ACC112 (cell line): Measurements from ENCODE around the gene HERC2.
"Not testable (repeated sequence)": the region's sequence is repeated elsewhere in the genome, so short reads cannot be mapped to it uniquely, and the experiment has no call there.

Experiments used
- H2AFZ ChIP-seq: fragments of 200-600 bp; sonication (generic); one replicate; pipeline ENCODE4 v1.6.0; 2017; ENCODE audit warnings: antibody characterized with exemption, low read length; ENCODE audit not compliant: unreplicated experiment
- H3K27ac ChIP-seq: fragments of 200-600 bp; sonication (generic); 2 replicates; pipeline ENCODE4 v1.5.1; 2014; ENCODE audit warnings: low read depth, mild to moderate bottlenecking, antibody characterized with exemption, low read length, moderate library complexity
- H3K27me3 ChIP-seq: fragments of 200-600 bp; sonication (generic); 2 replicates; pipeline ENCODE4 v1.6.1; 2014; ENCODE audit warnings: mild to moderate bottlenecking, antibody characterized with exemption, low read length, moderate library complexity, mixed read lengths; ENCODE audit not compliant: insufficient read depth
- H3K36me3 ChIP-seq: fragments of 200-600 bp; sonication (generic); 2 replicates; pipeline ENCODE4 v1.6.1; 2016; ENCODE audit warnings: mild to moderate bottlenecking, antibody characterized with exemption, low read length, moderate library complexity, mixed read lengths; ENCODE audit not compliant: insufficient read depth
- H3K4me1 ChIP-seq: fragments of 200-600 bp; sonication (generic); one replicate; pipeline ENCODE4 v1.6.1; 2016; ENCODE audit warnings: low read length, mixed read lengths; ENCODE audit not compliant: insufficient read depth, unreplicated experiment, control insufficient read depth
- H3K4me3 ChIP-seq: fragments of 200-600 bp; sonication (generic); 2 replicates; pipeline ENCODE4 v1.5.1; 2014; ENCODE audit warnings: mild to moderate bottlenecking, low read depth, low read length
- H3K79me2 ChIP-seq: fragments of 200-600 bp; sonication (generic); one replicate; pipeline ENCODE4 v1.6.0; 2016; ENCODE audit warnings: low read length; ENCODE audit not compliant: control insufficient read depth, unreplicated experiment, insufficient read depth

The HERC2 gene

GRCh38 chr15:28181366-28181765 is 140.6 kb downstream of the HERC2 start:
- H2AFZ ChIP-seq: no peak overlapping the region
- H3K4me3 ChIP-seq: no peak overlapping the region
- no peaks in the 10 kb centered on the region for H3K4me1 ChIP-seq
- H3K27me3 ChIP-seq: no peaks in the 10 kb centered on the region
- no peak overlapping the region for H3K27ac ChIP-seq
- peaks cover 25% of the 10 kb centered on the region for H3K36me3 ChIP-seq
- no peaks in the 10 kb centered on the region for H3K79me2 ChIP-seq

GRCh38 chr15:28179270-28179669 is 142.7 kb downstream of the HERC2 start:
- Histone ChIP-seq H3K27me3 (no peaks in the 10 kb centered on the region), H2AFZ (no peak overlapping the region), H3K36me3 (peaks cover 14% of the 10 kb centered on the region), H3K4me1 (no peaks in the 10 kb centered on the region), H3K4me3 (no peak overlapping the region), H3K27ac (no peak overlapping the region), H3K79me2 (no peaks in the 10 kb centered on the region)

GRCh38 chr15:28178727-28179126 is 143.3 kb downstream of the HERC2 start:
- H3K4me1 ChIP-seq: no peaks in the 10 kb centered on the region
- H3K36me3 ChIP-seq: peaks cover 14% of the 10 kb centered on the region
- H3K79me2 ChIP-seq: no peaks in the 10 kb centered on the region
- no peaks in the 10 kb centered on the region for H3K27me3 ChIP-seq
- no peak overlapping the region for H2AFZ ChIP-seq
- no peak overlapping the region for H3K4me3 ChIP-seq
- no peak overlapping the region for H3K27ac ChIP-seq

GRCh38 chr15:28178290-28178689 is 143.7 kb downstream of the HERC2 start:
- Histone ChIP-seq H3K4me3 (no peak overlapping the region), H3K79me2 (no peaks in the 10 kb centered on the region), H3K27ac (no peak overlapping the region), H3K27me3 (no peaks in the 10 kb centered on the region), H2AFZ (no peak overlapping the region), H3K4me1 (no peaks in the 10 kb centered on the region), H3K36me3 (peaks cover 14% of the 10 kb centered on the region)

- Histone ChIP-seq H3K79me2 (no peaks in the 10 kb centered on the region), H3K4me3 (no peak overlapping the region), H3K36me3 (peaks cover 24% of the 10 kb centered on the region), H3K27me3 (no peaks in the 10 kb centered on the region), H3K27ac (no peak overlapping the region), H2AFZ (no peak overlapping the region), H3K4me1 (no peaks in the 10 kb centered on the region)
These were observed 152.6 kb downstream of the HERC2 start for GRCh38 chr15:28169366-28169765.

- peaks cover 24% of the 10 kb centered on the region for H3K36me3 ChIP-seq
- H2AFZ ChIP-seq, H3K4me1 ChIP-seq, H3K79me2 ChIP-seq, H3K27me3 ChIP-seq, H3K4me3 ChIP-seq, H3K27ac ChIP-seq: not testable (repeated sequence)
These were observed 153.4 kb downstream of the HERC2 start for GRCh38 chr15:28168405-28169121.

GRCh38 chr15:28167042-28167441 is 154.9 kb downstream of the HERC2 start:
- no peak overlapping the region for H3K4me3 ChIP-seq
- no peak overlapping the region for H3K27ac ChIP-seq
- peaks cover 27% of the 10 kb centered on the region for H3K36me3 ChIP-seq

GRCh38 chr15:28165791-28166190 is 156.2 kb downstream of the HERC2 start:
- Histone ChIP-seq H3K4me3 (no peak overlapping the region), H2AFZ (no peak overlapping the region), H3K4me1 (no peaks in the 10 kb centered on the region), H3K27me3 (no peaks in the 10 kb centered on the region), H3K36me3 (peaks cover 36% of the 10 kb centered on the region), H3K27ac (no peak overlapping the region), H3K79me2 (no peaks in the 10 kb centered on the region)

More at GRCh38 chr15:28167042-28167441, 154.9 kb downstream of the HERC2 start:
- no peaks in the 10 kb centered on the region for H3K27me3 ChIP-seq
- no peaks in the 10 kb centered on the region for H3K79me2 ChIP-seq
- H3K4me1 ChIP-seq: no peaks in the 10 kb centered on the region
- H2AFZ ChIP-seq: no peak overlapping the region

- Histone ChIP-seq H2AFZ (no peak overlapping the region), H3K79me2 (no peaks in the 10 kb centered on the region)
These were observed 157.1 kb downstream of the HERC2 start for GRCh38 chr15:28164876-28165275.

GRCh38 chr15:28154283-28154682 is 167.7 kb downstream of the HERC2 start:
- Histone ChIP-seq H3K27ac (no peak overlapping the region), H2AFZ (no peak overlapping the region), H3K36me3 (peaks cover 14% of the 10 kb centered on the region; the same call in 1 of the 2 replicates), H3K4me3 (no peak overlapping the region), H3K79me2 (peaks cover 15% of the 10 kb centered on the region), H3K27me3 (no peaks in the 10 kb centered on the region), H3K4me1 (peaks cover 3% of the 10 kb centered on the region)

More at GRCh38 chr15:28164876-28165275, 157.1 kb downstream of the HERC2 start:
- H3K27ac ChIP-seq: no peak overlapping the region
- no peaks in the 10 kb centered on the region for H3K27me3 ChIP-seq
- no peaks in the 10 kb centered on the region for H3K4me1 ChIP-seq
- H3K4me3 ChIP-seq: no peak overlapping the region
- peaks cover 36% of the 10 kb centered on the region for H3K36me3 ChIP-seq

GRCh38 chr15:28153492-28154119 is 168.4 kb downstream of the HERC2 start:
- H3K79me2 ChIP-seq: peaks cover 22% of the 10 kb centered on the region
- peaks cover 14% of the 10 kb centered on the region; the same call in 1 of the 2 replicates for H3K36me3 ChIP-seq
- no peaks in the 10 kb centered on the region for H3K27me3 ChIP-seq
- H3K4me1 ChIP-seq: peaks cover 3% of the 10 kb centered on the region
- H3K4me3 ChIP-seq: no peak overlapping the region
- H3K27ac ChIP-seq: no peak overlapping the region
- no peak overlapping the region for H2AFZ ChIP-seq
